MCF 10A (cell line): ENCODE measurements around the gene ITIH4. TPM values are rescaled to one million over a fixed set of nuclear protein-coding genes. Genes with fewer than 3 reads are reported as not detected.

Source experiments
- BruUV-seq: library from RNA; stranded (reverse); fragments of 400-500 nt; replicated peaks from 2 replicates; lab custom pipeline; 2021; lab: Mats Ljungman, UMichigan
- CTCF ChIA-PET: fragments of 300-600 bp; sonication (Branson Sonifier 250); formaldehyde crosslinking; extraction: SDS; loops from one replicate; lab custom pipeline; 2021; ENCODE audit warnings: antibody characterized with exemption, inconsistent platforms; lab: Yijun Ruan, JAX
- POLR2A ChIA-PET: fragments of 300-600, 350-650 bp; sonication (Branson Sonifier 250); formaldehyde crosslinking; extraction: SDS; loops from one replicate; lab custom pipeline; 2020; ENCODE audit warnings: antibody characterized with exemption, inconsistent platforms; lab: Yijun Ruan, JAX
- DNase-seq: peaks from one replicate; pipeline ENCODE4 v3.0.0-alpha.2; 2018; ENCODE audit not compliant: unreplicated experiment
- H3K27ac Mint-ChIP-seq: one replicate; pipeline ENCODE4 v1.8.0; 2022; ENCODE audit warnings: mild to moderate bottlenecking, low read depth, mixed read lengths; ENCODE audit not compliant: unreplicated experiment
- H3K27me3 Mint-ChIP-seq: one replicate; pipeline ENCODE4 v1.8.0; 2022; ENCODE audit warnings: mixed read lengths; ENCODE audit not compliant: insufficient read depth, unreplicated experiment
- H3K36me3 Mint-ChIP-seq: one replicate; pipeline ENCODE4 v1.8.0; 2022; ENCODE audit warnings: mild to moderate bottlenecking, moderate library complexity, mixed read lengths; ENCODE audit not compliant: insufficient read depth, unreplicated experiment
- H3K4me1 Mint-ChIP-seq: one replicate; pipeline ENCODE4 v1.8.0; 2022; ENCODE audit warnings: mixed read lengths; ENCODE audit not compliant: insufficient read depth, unreplicated experiment
- H3K4me3 Mint-ChIP-seq: one replicate; pipeline ENCODE4 v1.8.0; 2022; ENCODE audit warnings: mild to moderate bottlenecking, moderate library complexity, mixed read lengths; ENCODE audit not compliant: unreplicated experiment
- H3K9me3 Mint-ChIP-seq: one replicate; pipeline ENCODE4 v1.8.0; 2022; ENCODE audit warnings: mixed read lengths; ENCODE audit not compliant: unreplicated experiment
- CTCF ChIP-seq: fragments of 200-600 bp; IDR thresholded peaks from one replicate; pipeline ENCODE4 v1.8.0; 2022; ENCODE audit warnings: antibody characterized with exemption, mild to moderate bottlenecking; ENCODE audit not compliant: unreplicated experiment
- intact Hi-C: fragments of 100-400 bp; cut with micrococcal nuclease; formaldehyde crosslinking; loops from 2 replicates; pipeline ENCODE4 v1.14.1; 2022
- microRNA-seq: library from miRNA; unstranded; fragments of <30 nt; microRNA quantifications from one replicate; pipeline ENCODE4 v1.2.0, GENCODE V29; 2022
- total RNA-seq: library from RNA; stranded (reverse); gene quantifications from 2 replicates; pipeline ENCODE4 v1.2.3, GENCODE V29; 2022

Gene ITIH4
- total RNA-seq, 1 experiment from 2014 or later: 0.58 TPM

GRCh38 chr3:52769786-52770455 lies 60.6 kb downstream of the ITIH4 start:
- intact Hi-C loops: no loop called here
- ChIA-PET CTCF (interaction anchor here (0.6 to 1.7 kb wide), 3 partner anchors 16 to 344 kb away, joined by 3 to 5 read pairs (median 4); no protein-coding TSS in a partner anchor), POLR2A (interaction anchor here (0.7 to 2.0 kb wide), 10 partner anchors 10 to 486 kb away, joined by 3 to 10 read pairs (median 5); partner anchors contain the start of genes GLT8D1 and SPCS1)
- TF ChIP-seq CTCF: no peak
- TSS peak; percentile 48 for BruUV-seq
- peaks cover 44% of the 10 kb centered on the region for H3K36me3 Mint-ChIP-seq
- peak; percentile 14 for DNase-seq
- no peaks in the 10 kb centered on the region for H3K27me3 Mint-ChIP-seq
- peaks cover 20% of the 10 kb centered on the region for H3K4me1 Mint-ChIP-seq
- peak overlapping the region; percentile 77 for H3K4me3 Mint-ChIP-seq
- H3K9me3 Mint-ChIP-seq: no peaks in the 10 kb centered on the region
- peak overlapping the region; percentile 80 for H3K27ac Mint-ChIP-seq

GRCh38 chr3:52763466-52763865 lies 67.0 kb downstream of the ITIH4 start:
- BruUV-seq: no TSS peak
- Mint-ChIP-seq H3K27me3 (no peaks in the 10 kb centered on the region), H3K4me3 (no peak overlapping the region), H3K27ac (no peak overlapping the region), H3K4me1 (no peaks in the 10 kb centered on the region), H3K36me3 (peaks cover 90% of the 10 kb centered on the region), H3K9me3 (no peaks in the 10 kb centered on the region)
- POLR2A ChIA-PET: interaction anchor here (0.9 to 1.9 kb wide), 4 partner anchors 11 to 367 kb away, joined by 3 to 7 read pairs (median 3); partner anchors contain the start of genes GLT8D1 and SPCS1
- peak; percentile 65 for DNase-seq
- CTCF ChIA-PET: interaction anchor here (0.5 to 1.4 kb wide), 4 partner anchors 22 to 222 kb away, joined by 3 to 6 read pairs (median 4); no protein-coding TSS in a partner anchor
- intact Hi-C loops: no loop called here
- no peak for TF ChIP-seq CTCF

Small RNAs within 50 kb of the gene (microRNA-seq; reads per million reads assigned to microRNA genes)
- gene MIR8064: not detected

Other genes with a start within 250 kb of the ITIH4 start
- 49.3 and 56.9 TPM in 2 replicates for gene PBRM1, start 144.8 kb downstream of the ITIH4 start, total RNA-seq
- 163 and 200 TPM in 2 replicates for gene GNL3, start 144.6 kb downstream of the ITIH4 start, total RNA-seq
- 42.2 and 48.1 TPM in 2 replicates for gene GLT8D1, start 124.9 kb downstream of the ITIH4 start, total RNA-seq
- 135 and 172 TPM in 2 replicates for gene SPCS1, start 124.6 kb downstream of the ITIH4 start, total RNA-seq
- 24.6 and 32.1 TPM in 2 replicates for gene NEK4, start 59.7 kb downstream of the ITIH4 start, total RNA-seq
- not detected in 2 replicates for gene ITIH1, start 53.1 kb downstream of the ITIH4 start, total RNA-seq
- not detected in 2 replicates for gene ITIH3, start 35.9 kb downstream of the ITIH4 start, total RNA-seq
- 2.3 TPM in 1 of 2 replicates, not detected in the other for gene MUSTN1, start 4.3 kb upstream of the ITIH4 start, total RNA-seq
- gene STIMATE, start 66.9 kb upstream of the ITIH4 start, total RNA-seq: 12.0 and 12.9 TPM in 2 replicates
- gene SFMBT1, start 215.4 kb upstream of the ITIH4 start, total RNA-seq: 11.5 and 11.8 TPM in 2 replicates